Measurements from ENCODE around the gene LRP2BP. TPM values are rescaled to one million over a fixed set of nuclear protein-coding genes. Genes with fewer than 3 reads are reported as not detected.

Gene LRP2BP
- total and polyA plus RNA-seq, 4 donors: 0.09 to 0.64 (median 0.20) TPM

DNA sequence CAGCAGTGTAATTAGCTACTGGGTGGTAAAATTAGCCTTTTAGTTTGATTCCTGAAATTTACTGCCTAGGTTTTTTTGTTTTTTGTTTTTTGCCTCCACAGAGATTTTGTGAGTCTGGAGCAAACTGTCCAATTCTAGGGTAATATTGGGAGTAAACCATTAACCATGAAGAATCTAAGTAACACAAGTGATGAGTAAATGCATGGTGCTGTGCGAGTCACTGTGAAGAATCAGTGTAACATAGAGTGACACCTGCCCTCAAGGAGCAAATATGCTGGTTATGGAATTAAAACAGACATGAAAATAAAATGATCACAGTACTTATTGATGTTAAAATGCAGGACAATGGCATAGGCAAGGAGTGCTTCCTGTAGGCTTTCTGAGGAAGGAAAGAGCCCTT, 60.1 kb downstream of the LRP2BP start:
- H3K9me3 ChIP-seq (ENCODE audit: control insufficient read depth in 4 of 4, low read length in 3 of 4): no peaks in the 10 kb centered on the region
- no peak overlapping the region for H3K27ac ChIP-seq (ENCODE audit: low read depth in 1 of 2, low read length in 2 of 2)
- H3K4me3 ChIP-seq (ENCODE audit: low read depth in 1 of 3, low read length in 3 of 3): no peak overlapping the region
- peaks cover 0 to 4% (median 0%) of the 10 kb centered on the region in 4 donors for H3K36me3 ChIP-seq (ENCODE audit: control insufficient read depth in 4 of 4, insufficient read depth in 3 of 4, low read depth in 1 of 4, low read length in 3 of 4)
- TF ChIP-seq TAF1 (conservative IDR thresholded peaks at IDR 0.05) (no peak), SP1 (IDR thresholded peaks at IDR 0.05) (no peak), JUND (IDR thresholded peaks at IDR 0.05) (no peak), GABPA (IDR thresholded peaks at IDR 0.05 in 1 of 2, conservative IDR thresholded peaks at IDR 0.05 in 1 of 2) (no peak), HNF4G (IDR thresholded peaks at IDR 0.05) (no peak), EGR1 (IDR thresholded peaks at IDR 0.05; ENCODE audit: low read depth in 2 of 2) (no peak), FOXA1 (IDR thresholded peaks at IDR 0.05) (no peak), RXRA (IDR thresholded peaks at IDR 0.05) (no peak), RAD21 (IDR thresholded peaks at IDR 0.05) (no peak), CTCF (IDR thresholded peaks at IDR 0.05; ENCODE audit: low read depth, low read length, missing input control) (no peak), REST (IDR thresholded peaks at IDR 0.05) (no peak), NR2F2 (IDR thresholded peaks at IDR 0.05) (no peak), ATF3 (IDR thresholded peaks at IDR 0.05) (no peak), FOXA2 (IDR thresholded peaks at IDR 0.05) (no peak)
- TF ChIP-seq, protein P1, sequence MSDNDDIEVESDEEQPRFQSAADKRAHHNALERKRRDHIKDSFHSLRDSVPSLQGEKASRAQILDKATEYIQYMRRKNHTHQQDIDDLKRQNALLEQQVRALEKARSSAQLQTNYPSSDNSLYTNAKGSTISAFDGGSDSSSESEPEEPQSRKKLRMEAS (IDR thresholded peaks at IDR 0.05): no peak
- H3K9ac ChIP-seq (ENCODE audit: low read depth in 1 of 2, low read length in 2 of 2): no peak overlapping the region
- no peaks in the 10 kb centered on the region for H3K27me3 ChIP-seq (ENCODE audit: control insufficient read depth in 4 of 4, insufficient read depth in 4 of 4, low read length in 3 of 4)
- DNase-seq (ENCODE audit: low spot score): no peak
- WGBS: 94% methylated on average over 1 of the region's 1 CpG
- H3K4me1 ChIP-seq (ENCODE audit: control insufficient read depth in 4 of 4, insufficient read depth in 4 of 4, low read length in 3 of 4): no peaks in the 10 kb centered on the region

GRCh38 chr4:185334326-185334725, 61.4 kb downstream of the LRP2BP start:
- TF ChIP-seq, protein P2, sequence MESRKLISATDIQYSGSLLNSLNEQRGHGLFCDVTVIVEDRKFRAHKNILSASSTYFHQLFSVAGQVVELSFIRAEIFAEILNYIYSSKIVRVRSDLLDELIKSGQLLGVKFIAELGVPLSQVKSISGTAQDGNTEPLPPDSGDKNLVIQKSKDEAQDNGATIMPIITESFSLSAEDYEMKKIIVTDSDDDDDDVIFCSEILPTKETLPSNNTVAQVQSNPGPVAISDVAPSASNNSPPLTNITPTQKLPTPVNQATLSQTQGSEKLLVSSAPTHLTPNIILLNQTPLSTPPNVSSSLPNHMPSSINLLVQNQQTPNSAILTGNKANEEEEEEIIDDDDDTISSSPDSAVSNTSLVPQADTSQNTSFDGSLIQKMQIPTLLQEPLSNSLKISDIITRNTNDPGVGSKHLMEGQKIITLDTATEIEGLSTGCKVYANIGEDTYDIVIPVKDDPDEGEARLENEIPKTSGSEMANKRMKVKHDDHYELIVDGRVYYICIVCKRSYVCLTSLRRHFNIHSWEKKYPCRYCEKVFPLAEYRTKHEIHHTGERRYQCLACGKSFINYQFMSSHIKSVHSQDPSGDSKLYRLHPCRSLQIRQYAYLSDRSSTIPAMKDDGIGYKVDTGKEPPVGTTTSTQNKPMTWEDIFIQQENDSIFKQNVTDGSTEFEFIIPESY (IDR thresholded peaks at IDR 0.05): no peak
- TF ChIP-seq TAF1 (conservative IDR thresholded peaks at IDR 0.05) (no peak), HNF4G (IDR thresholded peaks at IDR 0.05) (no peak), FOXA2 (IDR thresholded peaks at IDR 0.05) (no peak), HNF4A (conservative IDR thresholded peaks at IDR 0.05) (no peak), YY1 (IDR thresholded peaks at IDR 0.05) (no peak), ATF3 (IDR thresholded peaks at IDR 0.05) (no peak), EGR1 (IDR thresholded peaks at IDR 0.05; ENCODE audit: low read depth in 2 of 2) (no peak), JUND (IDR thresholded peaks at IDR 0.05) (no peak), RXRA (IDR thresholded peaks at IDR 0.05) (no peak), FOXA1 (IDR thresholded peaks at IDR 0.05) (no peak)
- TF ChIP-seq, protein P1 (IDR thresholded peaks at IDR 0.05): no peak
- H3K27me3 ChIP-seq (ENCODE audit: control insufficient read depth in 4 of 4, insufficient read depth in 4 of 4, low read length in 3 of 4): no peaks in the 10 kb centered on the region
- H3K4me3 ChIP-seq (ENCODE audit: low read depth in 1 of 3, low read length in 3 of 3): no peak overlapping the region
- H3K9me3 ChIP-seq (ENCODE audit: control insufficient read depth in 4 of 4, low read length in 3 of 4): no peaks in the 10 kb centered on the region
- H3K4me1 ChIP-seq (ENCODE audit: control insufficient read depth in 4 of 4, insufficient read depth in 4 of 4, low read length in 3 of 4): no peaks in the 10 kb centered on the region
- H3K27ac ChIP-seq (ENCODE audit: low read depth in 1 of 2, low read length in 2 of 2): no peak overlapping the region
- no peak overlapping the region for H3K9ac ChIP-seq (ENCODE audit: low read depth in 1 of 2, low read length in 2 of 2)
- WGBS: 85% methylated on average over 4 of the region's 4 CpGs
- H3K36me3 ChIP-seq (ENCODE audit: control insufficient read depth in 4 of 4, insufficient read depth in 3 of 4, low read depth in 1 of 4, low read length in 3 of 4): peaks cover 0 to 1% (median 0%) of the 10 kb centered on the region in 4 donors
- no peak for DNase-seq (ENCODE audit: low spot score)

All from liver (tissue), 9 donors.